Endothelial cell of umbilical vein (primary cell): ENCODE results near the gene MRPS6. TPM values are rescaled to one million over a fixed set of nuclear protein-coding genes. Genes with fewer than 3 reads are reported as not detected.

Experiments
- BruUV-seq: library from RNA; stranded (reverse); fragments of 400-500 nt; replicated peaks from 2 replicates; lab custom pipeline; 2021; lab: Mats Ljungman, UMichigan
- CTCF ChIA-PET: fragments of 300-600, 350-600 bp; sonication (Branson Sonifier 250); formaldehyde crosslinking; loops from one replicate; lab custom pipeline; 2021; ENCODE audit warnings: antibody characterized with exemption, inconsistent platforms; lab: Charles Lee
- POLR2A ChIA-PET: fragments of 300-600, 350-600 bp; sonication (Branson Sonifier 250); formaldehyde crosslinking; loops from one replicate; lab custom pipeline; 2021; ENCODE audit warnings: antibody characterized with exemption, inconsistent platforms; lab: Charles Lee
- DNase-seq: peaks from one replicate; pipeline ENCODE4 v3.0.0-alpha.2; 2011; ENCODE audit warnings: low read depth, low spot score
- FAIRE-seq: peaks from 2 replicates; lab custom pipeline; 2011; peaks lifted over from hg19 to GRCh38; lab: Jason Lieb, UNC
- H2AFZ ChIP-seq: 2 replicates; pipeline ENCODE4 v1.6.0; 2012; ENCODE audit warnings: low read depth, low read length, control low read depth, inconsistent platforms
- H3K27ac ChIP-seq: 2 replicates; pipeline ENCODE4 v1.5.1; 2011; ENCODE audit warnings: low read depth, mild to moderate bottlenecking, control low read depth, low read length, moderate library complexity; ENCODE audit not compliant: insufficient read depth
- H3K27me3 ChIP-seq, 2 experiments: 2 replicates each; pipeline versions ENCODE4 v1.6.0 to v1.6.1; 2011; ENCODE audit warnings: low read length in 2 of 2, mixed read lengths in 1 of 2; ENCODE audit not compliant: control insufficient read depth in 2 of 2, insufficient read depth in 2 of 2
- H3K36me3 ChIP-seq, 2 experiments: 2 replicates in 1 of 2; 3 replicates in 1 of 2; pipeline ENCODE4 v1.5.1; 2011; ENCODE audit warnings: low read length in 2 of 2, mild to moderate bottlenecking in 1 of 2, moderate library complexity in 1 of 2; ENCODE audit not compliant: control insufficient read depth in 2 of 2, insufficient read depth in 2 of 2; ENCODE audit errors: extremely low read depth in 1 of 2
- H3K4me1 ChIP-seq: 3 replicates; pipeline ENCODE4 v1.5.1; 2011; ENCODE audit warnings: mild to moderate bottlenecking, low read length; ENCODE audit not compliant: control insufficient read depth, insufficient read depth; ENCODE audit errors: extremely low read depth
- H3K4me2 ChIP-seq: 2 replicates; pipeline ENCODE4 v1.6.1; 2011; ENCODE audit warnings: low read length, control low read depth, mixed read lengths; ENCODE audit not compliant: insufficient read depth
- H3K4me3 ChIP-seq, 3 experiments: fragments of 200-600 bp in 1 of 3; sonication (generic), shearing (Covaris generic) in 1 of 3; replicated peaks in 1 of 3; 2 replicates each; pipeline ENCODE4 v1.5.1; 2011 to 2016; ENCODE audit warnings: control low read depth in 3 of 3, low read length in 3 of 3, mild to moderate bottlenecking in 2 of 3, inconsistent platforms in 1 of 3, low read depth in 1 of 3, moderate library complexity in 1 of 3; ENCODE audit not compliant: insufficient read depth in 1 of 3
- H3K79me2 ChIP-seq: 2 replicates; pipeline ENCODE4 v1.6.0; 2012; ENCODE audit warnings: low read length, inconsistent platforms; ENCODE audit not compliant: control insufficient read depth, insufficient read depth
- H3K9ac ChIP-seq: replicated peaks from 2 replicates; pipeline ENCODE3; 2011; ENCODE audit warnings: low read length, control low read depth; ENCODE audit not compliant: insufficient read depth; ENCODE audit errors: extremely low read depth
- H3K9me1 ChIP-seq: replicated peaks from 3 replicates; pipeline ENCODE4 v1.6.0; 2011; ENCODE audit warnings: mild to moderate bottlenecking, low read length; ENCODE audit not compliant: control insufficient read depth, insufficient read depth; ENCODE audit errors: extremely low read depth
- H3K9me3 ChIP-seq: replicated peaks from 2 replicates; pipeline ENCODE4 v1.5.1; 2012; ENCODE audit warnings: low read length, inconsistent platforms; ENCODE audit not compliant: control insufficient read depth, insufficient read depth
- H4K20me1 ChIP-seq: replicated peaks from 2 replicates; pipeline ENCODE3; 2011; ENCODE audit warnings: mild to moderate bottlenecking, low read length; ENCODE audit not compliant: control insufficient read depth, insufficient read depth; ENCODE audit errors: extremely low read depth
- CTCF ChIP-seq, 2 donors: IDR thresholded peaks; 1 replicate in 1 of 2; 2 replicates in 1 of 2; pipeline ENCODE4 v1.5.1; 2011; ENCODE audit warnings: low read length in 2 of 2, mild to moderate bottlenecking in 2 of 2, moderate library complexity in 2 of 2, control low read depth in 1 of 2, inconsistent platforms in 1 of 2, low read depth in 1 of 2; ENCODE audit not compliant: insufficient read depth in 1 of 2; ENCODE audit errors: extremely low read depth in 1 of 2
- EZH2 ChIP-seq: IDR thresholded peaks from 2 replicates; pipeline ENCODE4 v1.6.1; 2012; ENCODE audit warnings: borderline replicate concordance, low read depth, mild to moderate bottlenecking, moderate library complexity, low read length, inconsistent platforms; ENCODE audit not compliant: severe bottlenecking
- FOS ChIP-seq: IDR thresholded peaks from 2 replicates; pipeline ENCODE4 v1.6.1; 2011; ENCODE audit warnings: mild to moderate bottlenecking, low read length, moderate library complexity, borderline replicate concordance; ENCODE audit not compliant: insufficient read depth
- GATA2 ChIP-seq: IDR thresholded peaks from 2 replicates; pipeline ENCODE4 v1.7.0; 2011; ENCODE audit warnings: low read depth, mild to moderate bottlenecking, moderate library complexity, mixed read lengths, low read length; ENCODE audit not compliant: insufficient read length, insufficient read depth
- JUN ChIP-seq: IDR thresholded peaks from 2 replicates; pipeline ENCODE4 v1.6.1; 2011; ENCODE audit warnings: borderline replicate concordance, low read depth; ENCODE audit not compliant: insufficient read length, insufficient read depth
- MAX ChIP-seq: IDR thresholded peaks from 2 replicates; pipeline ENCODE4 v1.6.1; 2011; ENCODE audit not compliant: insufficient read depth, insufficient read length
- MYC ChIP-seq: IDR thresholded peaks from one replicate; pipeline ENCODE4 v1.6.1; 2011; ENCODE audit warnings: mild to moderate bottlenecking, low read depth, low read length
- POLR2A ChIP-seq: IDR thresholded peaks from 2 replicates; pipeline ENCODE4 v1.6.1; 2012; ENCODE audit warnings: low read depth, mild to moderate bottlenecking, control low read depth, low read length
- POLR2AphosphoS5 ChIP-seq: IDR thresholded peaks from 2 replicates; pipeline ENCODE4 v1.6.1; 2012; ENCODE audit warnings: low read depth, mild to moderate bottlenecking, control low read depth, low read length, moderate library complexity; ENCODE audit not compliant: insufficient read depth
- dilution Hi-C: fragments of 300-500 bp; cut with MboI; formaldehyde crosslinking; loops from one replicate; pipeline ENCODE4 v1.15.0; 2019; ENCODE audit warnings: low sequenced_read_pairs; ENCODE audit not compliant: extremely low pct_ligation_motif_present
- intact Hi-C: fragments of 100-400 bp; cut with micrococcal nuclease; formaldehyde crosslinking; loops from one replicate; pipeline ENCODE4 v1.10.0; 2022
- polyA plus RNA-seq, 4 experiments: library from polyadenylated mRNA; depleted of rRNA in 3 of 4; stranded (reverse) in 3 of 4; unstranded in 1 of 4; fragments of >200 nt; gene quantifications; 2 replicates each; pipeline versions ENCODE4 v1.2.1 to v1.2.3, GENCODE V29; 2011 to 2012; ENCODE audit warnings: missing spikeins in 1 of 4
- total RNA-seq: library from RNA; stranded (reverse); gene quantifications from 2 replicates; pipeline ENCODE4 v1.2.3, GENCODE V29; 2021

MRPS6 gene
- total and polyA plus RNA-seq, 2 donors (not counting 3 experiments of a cell fraction or from before 2014, with no cell fraction given) = 19.8 to 37.2 TPM

GRCh38 chr21:34181431-34182039 lies 108.2 kb downstream of the MRPS6 start:
- Histone ChIP-seq H3K27me3 (peaks cover 4 to 15% of the 10 kb centered on the region in 2 experiments), H3K9me3 (no peaks in the 10 kb centered on the region), H3K79me2 (no peaks in the 10 kb centered on the region), H3K9ac (no peak overlapping the region), H3K9me1 (no peaks in the 10 kb centered on the region), H3K4me3 (no peak overlapping the region), H3K36me3 (no peaks in the 10 kb centered on the region), H3K4me2 (no peak overlapping the region), H3K4me1 (no peaks in the 10 kb centered on the region), H3K27ac (no peak overlapping the region), H4K20me1 (no peaks in the 10 kb centered on the region), H2AFZ (no peak overlapping the region)
- TF ChIP-seq JUN = no peak
- TF ChIP-seq MAX = no peak
- no peak for TF ChIP-seq CTCF (IDR thresholded peaks at IDR 0.05; ENCODE audit: extremely low read depth in 1 of 2, insufficient read depth in 1 of 2, low read depth in 1 of 2, low read length in 2 of 2)
- TF ChIP-seq GATA2 = no peak
- no peak for TF ChIP-seq POLR2AphosphoS5
- TF ChIP-seq FOS = no peak
- TF ChIP-seq POLR2A = no peak
- no peak for TF ChIP-seq EZH2
- TF ChIP-seq MYC = no peak
- dilution Hi-C loops = no loop called here
- DNase-seq (no peak), FAIRE-seq (no peak)
- ChIA-PET POLR2A (no interaction called here), CTCF (interaction anchor here (1.3 to 1.8 kb wide), 2 partner anchors 20 to 257 kb away, joined by 5 to 7 read pairs; no protein-coding TSS in a partner anchor)
- intact Hi-C loops = no loop called here
- BruUV-seq = no TSS peak
